HG03520 (cell line): Measurements from ENCODE around the gene KIAA1671.

Experiments used
- ATAC-seq: cut with Tn5 transposase; IDR thresholded peaks from one replicate; pipeline ENCODE4 v1.9.1; 2021; ENCODE audit warnings: mild to moderate bottlenecking, moderate library complexity; ENCODE audit not compliant: unreplicated experiment

Gene KIAA1671

GRCh38 chr22:25007444-25008106 lies 55.1 kb downstream of the KIAA1671 start:
- no peak for ATAC-seq

GRCh38 chr22:25008666-25009065 lies 56.1 kb downstream of the KIAA1671 start:
- ATAC-seq: no peak

GRCh38 chr22:25012741-25013143 lies 60.2 kb downstream of the KIAA1671 start:
- ATAC-seq: no peak

GRCh38 chr22:25013607-25014006 lies 61.1 kb downstream of the KIAA1671 start:
- no peak for ATAC-seq

- no peak for ATAC-seq
Measured at GRCh38 chr22:25014896-25015755, 62.6 kb downstream of the KIAA1671 start.

- no peak for ATAC-seq
Measured at GRCh38 chr22:25016311-25016710, 63.8 kb downstream of the KIAA1671 start.

- ATAC-seq: no peak
Measured at GRCh38 chr22:25018009-25018408, 65.5 kb downstream of the KIAA1671 start.

- no peak for ATAC-seq
Measured at GRCh38 chr22:25019427-25020184, 67.1 kb downstream of the KIAA1671 start.

- no peak for ATAC-seq
Measured at GRCh38 chr22:25021409-25021808, 68.9 kb downstream of the KIAA1671 start.

- no peak for ATAC-seq
Measured at GRCh38 chr22:25021976-25022711, 69.6 kb downstream of the KIAA1671 start.

- no peak for ATAC-seq
Measured at GRCh38 chr22:25023879-25024278, 71.4 kb downstream of the KIAA1671 start.

- ATAC-seq: no peak
Measured at GRCh38 chr22:25024895-25025294, 72.4 kb downstream of the KIAA1671 start.

- no peak for ATAC-seq
Measured at GRCh38 chr22:25025491-25026400, 73.2 kb downstream of the KIAA1671 start.

- no peak for ATAC-seq
Measured at GRCh38 chr22:25027043-25027906, 74.8 kb downstream of the KIAA1671 start.

- no peak for ATAC-seq
Measured at GRCh38 chr22:25027959-25028840, 75.7 kb downstream of the KIAA1671 start.

- no peak for ATAC-seq
Measured at GRCh38 chr22:25028841-25029141, 76.3 kb downstream of the KIAA1671 start.

GRCh38 chr22:25029181-25029580 lies 76.7 kb downstream of the KIAA1671 start:
- no peak for ATAC-seq

- no peak for ATAC-seq
Measured at GRCh38 chr22:25030636-25031035, 78.1 kb downstream of the KIAA1671 start.
